ENCODE measurements around the gene KLHL13.

KLHL13 gene

DNA sequence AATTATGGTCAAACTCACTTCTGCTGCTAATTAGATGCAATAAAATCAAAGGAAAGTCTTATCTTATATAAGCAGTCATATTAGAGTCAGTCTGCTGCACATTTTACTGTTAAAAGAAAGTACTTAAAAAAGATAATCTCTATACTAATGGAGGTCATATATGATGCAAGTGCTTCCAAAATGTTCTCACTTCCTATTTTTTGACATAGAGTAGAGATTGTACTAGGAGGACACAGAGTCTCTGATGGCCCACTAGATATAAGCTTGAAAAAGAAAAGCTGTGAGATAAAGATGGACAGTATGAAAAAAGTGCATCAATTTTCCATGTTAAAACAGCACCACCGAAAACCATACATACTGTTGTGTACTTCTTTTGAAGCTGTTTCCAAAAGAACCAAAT lies 196.9 kb downstream of the KLHL13 start:
- Histone ChIP-seq H3K27me3 (ENCODE audit: insufficient read depth, low read length, poor library complexity, severe bottlenecking) (no peaks in the 10 kb centered on the region), H3K4me3 (ENCODE audit: low read length, poor library complexity, severe bottlenecking) (no peak overlapping the region), H3K9ac (ENCODE audit: low read depth, low read length, poor library complexity, severe bottlenecking) (no peak overlapping the region), H2AFZ (ENCODE audit: low read length) (no peak overlapping the region), H3K4me2 (ENCODE audit: low read depth, low read length, poor library complexity, severe bottlenecking) (no peak overlapping the region), H3K36me3 (ENCODE audit: insufficient read depth, low read length) (no peaks in the 10 kb centered on the region), H3K9me3 (ENCODE audit: insufficient read depth, low read depth, low read length) (no peaks in the 10 kb centered on the region), H3K4me1 (ENCODE audit: insufficient read depth, low read length, poor library complexity, severe bottlenecking) (no peaks in the 10 kb centered on the region), H4K20me1 (ENCODE audit: insufficient read depth, low read length, poor library complexity, severe bottlenecking) (no peaks in the 10 kb centered on the region), H3K9me2 (replicated peaks; ENCODE audit: low read depth, low read length) (no peaks in the 10 kb centered on the region), H3K79me2 (ENCODE audit: insufficient read depth, low read length) (no peaks in the 10 kb centered on the region), H3F3A (ENCODE audit: low read depth) (no peaks in the 10 kb centered on the region)
- no peak for TF ChIP-seq EZH2phosphoT487 (IDR thresholded peaks at IDR 0.05; ENCODE audit: borderline replicate concordance)
- TF ChIP-seq, protein P1, sequence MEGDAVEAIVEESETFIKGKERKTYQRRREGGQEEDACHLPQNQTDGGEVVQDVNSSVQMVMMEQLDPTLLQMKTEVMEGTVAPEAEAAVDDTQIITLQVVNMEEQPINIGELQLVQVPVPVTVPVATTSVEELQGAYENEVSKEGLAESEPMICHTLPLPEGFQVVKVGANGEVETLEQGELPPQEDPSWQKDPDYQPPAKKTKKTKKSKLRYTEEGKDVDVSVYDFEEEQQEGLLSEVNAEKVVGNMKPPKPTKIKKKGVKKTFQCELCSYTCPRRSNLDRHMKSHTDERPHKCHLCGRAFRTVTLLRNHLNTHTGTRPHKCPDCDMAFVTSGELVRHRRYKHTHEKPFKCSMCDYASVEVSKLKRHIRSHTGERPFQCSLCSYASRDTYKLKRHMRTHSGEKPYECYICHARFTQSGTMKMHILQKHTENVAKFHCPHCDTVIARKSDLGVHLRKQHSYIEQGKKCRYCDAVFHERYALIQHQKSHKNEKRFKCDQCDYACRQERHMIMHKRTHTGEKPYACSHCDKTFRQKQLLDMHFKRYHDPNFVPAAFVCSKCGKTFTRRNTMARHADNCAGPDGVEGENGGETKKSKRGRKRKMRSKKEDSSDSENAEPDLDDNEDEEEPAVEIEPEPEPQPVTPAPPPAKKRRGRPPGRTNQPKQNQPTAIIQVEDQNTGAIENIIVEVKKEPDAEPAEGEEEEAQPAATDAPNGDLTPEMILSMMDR (conservative IDR thresholded peaks at IDR 0.05; ENCODE audit: low read length), result no peak

- H3K4me1 ChIP-seq (ENCODE audit: insufficient read depth, low read length, poor library complexity, severe bottlenecking), result no peaks in the 10 kb centered on the region
- no peaks in the 10 kb centered on the region for H4K20me1 ChIP-seq (ENCODE audit: insufficient read depth, low read length, poor library complexity, severe bottlenecking)
- no peaks in the 10 kb centered on the region for H3K79me2 ChIP-seq (ENCODE audit: insufficient read depth, low read length)
- H3K9me2 ChIP-seq (replicated peaks; ENCODE audit: low read depth, low read length), result no peaks in the 10 kb centered on the region
- no peaks in the 10 kb centered on the region for H3K36me3 ChIP-seq (ENCODE audit: insufficient read depth, low read length)
- no peaks in the 10 kb centered on the region for H3K9me3 ChIP-seq (ENCODE audit: insufficient read depth, low read depth, low read length)
- H3K4me3 ChIP-seq (ENCODE audit: low read length, poor library complexity, severe bottlenecking), result no peak overlapping the region
- H2AFZ ChIP-seq (ENCODE audit: low read length), result no peak overlapping the region
- H3K4me2 ChIP-seq (ENCODE audit: low read depth, low read length, poor library complexity, severe bottlenecking), result no peak overlapping the region
- H3K27me3 ChIP-seq (ENCODE audit: insufficient read depth, low read length, poor library complexity, severe bottlenecking), result no peaks in the 10 kb centered on the region
- no peak overlapping the region for H3K9ac ChIP-seq (ENCODE audit: low read depth, low read length, poor library complexity, severe bottlenecking)
- TF ChIP-seq, protein P1 (conservative IDR thresholded peaks at IDR 0.05; ENCODE audit: low read length), result no peak
- no peak for TF ChIP-seq EZH2phosphoT487 (IDR thresholded peaks at IDR 0.05; ENCODE audit: borderline replicate concordance)
- H3F3A ChIP-seq (ENCODE audit: low read depth), result no peaks in the 10 kb centered on the region
Measured at GRCh38 chrX:117910216-117910615, 206.4 kb downstream of the KLHL13 start.

GRCh38 chrX:117898226-117898625 lies 218.4 kb downstream of the KLHL13 start:
- no peak for TF ChIP-seq EZH2phosphoT487 (IDR thresholded peaks at IDR 0.05; ENCODE audit: borderline replicate concordance)
- TF ChIP-seq, protein P1 (conservative IDR thresholded peaks at IDR 0.05; ENCODE audit: low read length), result no peak

More at GRCh38 chrX:117898226-117898625, 218.4 kb downstream of the KLHL13 start:
- no peaks in the 10 kb centered on the region for H3K27me3 ChIP-seq (ENCODE audit: insufficient read depth, low read length, poor library complexity, severe bottlenecking)
- no peaks in the 10 kb centered on the region for H3F3A ChIP-seq (ENCODE audit: low read depth)
- no peaks in the 10 kb centered on the region for H3K4me1 ChIP-seq (ENCODE audit: insufficient read depth, low read length, poor library complexity, severe bottlenecking)
- H4K20me1 ChIP-seq (ENCODE audit: insufficient read depth, low read length, poor library complexity, severe bottlenecking), result no peaks in the 10 kb centered on the region
- no peak overlapping the region for H3K4me2 ChIP-seq (ENCODE audit: low read depth, low read length, poor library complexity, severe bottlenecking)
- H2AFZ ChIP-seq (ENCODE audit: low read length), result no peak overlapping the region
- H3K4me3 ChIP-seq (ENCODE audit: low read length, poor library complexity, severe bottlenecking), result no peak overlapping the region
- H3K9me2 ChIP-seq (replicated peaks; ENCODE audit: low read depth, low read length), result no peaks in the 10 kb centered on the region
- H3K79me2 ChIP-seq (ENCODE audit: insufficient read depth, low read length), result no peaks in the 10 kb centered on the region
- H3K9me3 ChIP-seq (ENCODE audit: insufficient read depth, low read depth, low read length), result no peaks in the 10 kb centered on the region
- no peak overlapping the region for H3K9ac ChIP-seq (ENCODE audit: low read depth, low read length, poor library complexity, severe bottlenecking)
- no peaks in the 10 kb centered on the region for H3K36me3 ChIP-seq (ENCODE audit: insufficient read depth, low read length)

All from Loucy (cell line).